Activated B cell treated with CpG ODN at 0.5 μM for 24 hours (primary cell): ENCODE results near the gene CDK6. TPM values are rescaled to one million over a fixed set of nuclear protein-coding genes. Genes with fewer than 3 reads are reported as not detected.

Experiments used
- ATAC-seq: fragments of 200-7000 bp; cut with Tn5 transposase; one replicate; pipeline ENCODE4 v1.10.0; 2021; ENCODE audit warnings: low read depth, mild to moderate bottlenecking, moderate library complexity
- CTCF ChIA-PET: fragments of 350-600 bp; sonication (Branson Sonifier 250); formaldehyde crosslinking; loops from one replicate; lab custom pipeline; 2021; ENCODE audit warnings: antibody characterized with exemption; lab: Charles Lee
- POLR2A ChIA-PET: fragments of 350-600 bp; sonication (Branson Sonifier 250); formaldehyde crosslinking; loops from one replicate; lab custom pipeline; 2021; ENCODE audit warnings: antibody characterized with exemption; lab: Charles Lee
- DNase-seq: peaks from one replicate; pipeline ENCODE4 v3.0.0; 2022
- H3K27ac Mint-ChIP-seq: one replicate; pipeline ENCODE4 v1.8.0; 2020; ENCODE audit warnings: mixed read lengths
- H3K27me3 Mint-ChIP-seq: one replicate; pipeline ENCODE4 v1.8.0; 2021; ENCODE audit warnings: mixed read lengths
- H3K36me3 Mint-ChIP-seq: one replicate; pipeline ENCODE4 v1.8.0; 2021; ENCODE audit warnings: low read depth, mixed read lengths
- H3K4me1 Mint-ChIP-seq: one replicate; pipeline ENCODE4 v1.8.0; 2021; ENCODE audit warnings: mixed read lengths
- H3K4me3 Mint-ChIP-seq: one replicate; pipeline ENCODE4 v1.8.0; 2020; ENCODE audit warnings: mild to moderate bottlenecking, mixed read lengths
- H3K9me3 Mint-ChIP-seq: one replicate; pipeline ENCODE4 v1.8.0; 2020; ENCODE audit warnings: mixed read lengths
- CTCF ChIP-seq: fragments of 200-600 bp; IDR thresholded peaks from one replicate; pipeline ENCODE4 v1.8.0; 2022; ENCODE audit warnings: antibody characterized with exemption, mild to moderate bottlenecking
- intact Hi-C: fragments of 100-400 bp; cut with micrococcal nuclease; formaldehyde crosslinking; loops from one replicate; pipeline ENCODE4 v1.15.1; 2024
- total RNA-seq: library from RNA; stranded (reverse); gene quantifications from 2 replicates; pipeline ENCODE4 v1.2.3, GENCODE V29; 2022

Gene CDK6
- total RNA-seq, 1 donor from 2014 or later = 30.5 TPM

- ATAC-seq (no peak), DNase-seq (no peak)
- peaks cover 17% of the 10 kb centered on the region for H3K4me1 Mint-ChIP-seq
- ChIA-PET CTCF (interaction anchor here (0.7 kb wide), 1 partner anchor 54 kb away, joined by 3 read pairs; no protein-coding TSS in a partner anchor), POLR2A (no interaction called here)
- intact Hi-C loops = no loop called here
- H3K36me3 Mint-ChIP-seq = no peaks in the 10 kb centered on the region
- TF ChIP-seq CTCF = no peak
- no peak overlapping the region for H3K27ac Mint-ChIP-seq
- no peak overlapping the region for H3K4me3 Mint-ChIP-seq
- H3K9me3 Mint-ChIP-seq = no peaks in the 10 kb centered on the region
- H3K27me3 Mint-ChIP-seq = no peaks in the 10 kb centered on the region
Observed at GRCh38 chr7:92750447-92750839, 85.9 kb downstream of the CDK6 start.

- H3K4me1 Mint-ChIP-seq = peaks cover 12% of the 10 kb centered on the region
- no peaks in the 10 kb centered on the region for H3K9me3 Mint-ChIP-seq
- no peak for TF ChIP-seq CTCF
- H3K4me3 Mint-ChIP-seq = no peak overlapping the region
- ChIA-PET POLR2A (no interaction called here), CTCF (no interaction called here)
- ATAC-seq (no peak), DNase-seq (no peak)
- intact Hi-C loops = no loop called here
- H3K27ac Mint-ChIP-seq = no peak overlapping the region
- no peaks in the 10 kb centered on the region for H3K27me3 Mint-ChIP-seq
- no peaks in the 10 kb centered on the region for H3K36me3 Mint-ChIP-seq
Observed at GRCh38 chr7:92749832-92750446, 86.4 kb downstream of the CDK6 start.

- peaks cover 9% of the 10 kb centered on the region for H3K4me1 Mint-ChIP-seq
Observed at GRCh38 chr7:92749327-92749755, 87.0 kb downstream of the CDK6 start.

GRCh38 chr7:92748495-92748894 is 87.9 kb downstream of the CDK6 start:
- Mint-ChIP-seq H3K4me1 (peaks cover 13% of the 10 kb centered on the region), H3K9me3 (no peaks in the 10 kb centered on the region), H3K4me3 (no peak overlapping the region), H3K36me3 (no peaks in the 10 kb centered on the region), H3K27me3 (no peaks in the 10 kb centered on the region), H3K27ac (no peak overlapping the region)
- CTCF ChIA-PET = no interaction called here
- no peak for TF ChIP-seq CTCF
- POLR2A ChIA-PET = no interaction called here
- no peak for ATAC-seq
- intact Hi-C loops = no loop called here
- DNase-seq = no peak

More at GRCh38 chr7:92749327-92749755, 87.0 kb downstream of the CDK6 start:
- Mint-ChIP-seq H3K9me3 (no peaks in the 10 kb centered on the region), H3K36me3 (no peaks in the 10 kb centered on the region), H3K4me3 (no peak overlapping the region), H3K27ac (no peak overlapping the region), H3K27me3 (no peaks in the 10 kb centered on the region)
- intact Hi-C loops = no loop called here
- TF ChIP-seq CTCF = no peak
- ChIA-PET POLR2A (no interaction called here), CTCF (no interaction called here)
- DNase-seq (no peak), ATAC-seq (no peak)

- ATAC-seq (no peak), DNase-seq (no peak)
- intact Hi-C loops = no loop called here
- no peaks in the 10 kb centered on the region for H3K36me3 Mint-ChIP-seq
- no peaks in the 10 kb centered on the region for H3K9me3 Mint-ChIP-seq
- no peak for TF ChIP-seq CTCF
- H3K27ac Mint-ChIP-seq = no peak overlapping the region
- peaks cover 16% of the 10 kb centered on the region for H3K4me1 Mint-ChIP-seq
- no peak overlapping the region for H3K4me3 Mint-ChIP-seq
- H3K27me3 Mint-ChIP-seq = no peaks in the 10 kb centered on the region
- CTCF ChIA-PET = no interaction called here
- POLR2A ChIA-PET = no interaction called here
Observed at GRCh38 chr7:92747041-92747835, 89.1 kb downstream of the CDK6 start.
